ENCODE results near the gene WBP1L.
"Not testable (repeated sequence)": the region's sequence is repeated elsewhere in the genome, so short reads cannot be mapped to it uniquely, and the experiment has no call there.

The WBP1L gene

DNA sequence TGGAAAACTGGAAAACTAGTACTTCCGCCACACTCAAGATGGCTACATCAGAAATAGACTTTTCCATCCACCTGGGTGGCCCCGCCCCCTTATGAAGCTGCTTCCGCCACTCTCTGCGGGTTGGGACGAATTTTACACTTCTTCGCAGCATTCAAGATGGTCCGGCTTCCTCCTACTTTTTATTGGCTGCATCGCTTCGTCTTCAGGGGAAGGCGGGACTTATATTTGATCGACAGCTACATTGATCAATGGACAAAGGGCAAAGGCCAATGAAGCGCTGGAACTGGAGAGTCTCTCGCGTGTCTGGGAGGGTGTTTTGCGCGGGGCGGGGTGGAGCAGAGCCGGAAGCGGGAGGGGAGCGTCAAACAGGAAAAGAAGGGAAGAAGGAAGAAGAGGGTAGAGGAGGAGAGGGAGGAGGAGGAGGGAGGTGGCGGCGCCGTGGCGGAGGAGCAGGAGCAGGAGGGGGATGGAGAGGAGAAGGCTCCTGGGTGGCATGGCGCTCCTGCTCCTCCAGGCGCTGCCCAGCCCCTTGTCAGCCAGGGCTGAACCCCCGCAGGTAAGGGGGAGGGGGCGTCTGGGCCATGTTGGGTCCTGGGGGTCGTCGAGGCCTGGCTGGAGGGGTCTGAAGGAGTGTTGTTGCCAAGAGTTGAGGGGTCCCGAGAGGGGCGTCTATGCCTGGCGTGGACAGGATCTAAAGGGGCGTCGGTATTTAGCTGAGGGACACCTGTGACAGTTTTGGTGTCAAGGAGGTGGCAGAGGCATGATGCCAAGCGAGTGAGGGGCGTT is at the start of gene WBP1L:
Gene WBP1L (plus strand): TSS at position 361 of the 786 bp plus-strand sequence. CDS start 106 bp downstream, at position 467.
- TF ChIP-seq, protein P1, sequence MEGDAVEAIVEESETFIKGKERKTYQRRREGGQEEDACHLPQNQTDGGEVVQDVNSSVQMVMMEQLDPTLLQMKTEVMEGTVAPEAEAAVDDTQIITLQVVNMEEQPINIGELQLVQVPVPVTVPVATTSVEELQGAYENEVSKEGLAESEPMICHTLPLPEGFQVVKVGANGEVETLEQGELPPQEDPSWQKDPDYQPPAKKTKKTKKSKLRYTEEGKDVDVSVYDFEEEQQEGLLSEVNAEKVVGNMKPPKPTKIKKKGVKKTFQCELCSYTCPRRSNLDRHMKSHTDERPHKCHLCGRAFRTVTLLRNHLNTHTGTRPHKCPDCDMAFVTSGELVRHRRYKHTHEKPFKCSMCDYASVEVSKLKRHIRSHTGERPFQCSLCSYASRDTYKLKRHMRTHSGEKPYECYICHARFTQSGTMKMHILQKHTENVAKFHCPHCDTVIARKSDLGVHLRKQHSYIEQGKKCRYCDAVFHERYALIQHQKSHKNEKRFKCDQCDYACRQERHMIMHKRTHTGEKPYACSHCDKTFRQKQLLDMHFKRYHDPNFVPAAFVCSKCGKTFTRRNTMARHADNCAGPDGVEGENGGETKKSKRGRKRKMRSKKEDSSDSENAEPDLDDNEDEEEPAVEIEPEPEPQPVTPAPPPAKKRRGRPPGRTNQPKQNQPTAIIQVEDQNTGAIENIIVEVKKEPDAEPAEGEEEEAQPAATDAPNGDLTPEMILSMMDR (IDR thresholded peaks at IDR 0.05; ENCODE audit: poor library complexity, severe bottlenecking): no peak
- no peaks in the 10 kb centered on the region for H3K27me3 ChIP-seq (ENCODE audit: insufficient read depth, poor library complexity, severe bottlenecking)
- ATAC-seq (ENCODE audit: low read depth) (peak; percentile 95), DNase-seq (ENCODE audit: low spot score) (peak; percentile 94)
- no peaks in the 10 kb centered on the region for H3K9me3 ChIP-seq (ENCODE audit: severe bottlenecking)
- H3K27ac ChIP-seq (ENCODE audit: poor library complexity, severe bottlenecking): peak within 1 kb of the TSS; percentile 24
- peak within 1 kb of the TSS; percentile 69 for H3K4me3 ChIP-seq (ENCODE audit: severe bottlenecking)
- H3K36me3 ChIP-seq (ENCODE audit: low read depth): no peaks in the 10 kb centered on the region
- peaks cover 15% of the 10 kb centered on the region for H3K4me1 ChIP-seq (ENCODE audit: insufficient read depth, poor library complexity, severe bottlenecking)

DNA sequence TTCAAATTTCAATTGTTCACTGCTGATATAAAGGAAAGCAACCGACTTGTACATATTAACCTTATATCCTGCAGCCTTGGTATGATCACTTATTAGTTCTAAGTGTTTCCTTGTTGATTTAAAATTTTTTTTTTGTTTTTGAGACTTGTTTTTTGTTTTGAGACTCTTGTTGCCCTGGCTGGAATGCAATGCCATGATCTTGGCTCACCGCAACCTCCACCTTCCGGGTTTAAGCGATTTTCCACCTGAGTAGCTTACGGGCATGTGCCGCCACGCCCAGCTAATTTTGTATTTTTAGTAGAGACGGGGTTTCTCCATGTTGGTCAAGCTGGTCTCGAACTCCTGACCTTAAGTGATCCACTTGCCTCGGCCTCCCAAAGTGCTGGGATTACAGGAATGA is 48.3 kb upstream of the WBP1L start:
- not testable (repeated sequence) for H3K9me3 ChIP-seq (ENCODE audit: severe bottlenecking); H3K27me3 ChIP-seq (ENCODE audit: insufficient read depth, poor library complexity, severe bottlenecking); ATAC-seq (ENCODE audit: low read depth); H3K27ac ChIP-seq (ENCODE audit: poor library complexity, severe bottlenecking); H3K4me3 ChIP-seq (ENCODE audit: severe bottlenecking); DNase-seq (ENCODE audit: low spot score); H3K4me1 ChIP-seq (ENCODE audit: insufficient read depth, poor library complexity, severe bottlenecking)
- H3K36me3 ChIP-seq (ENCODE audit: low read depth): peaks cover 45% of the 10 kb centered on the region

DNA sequence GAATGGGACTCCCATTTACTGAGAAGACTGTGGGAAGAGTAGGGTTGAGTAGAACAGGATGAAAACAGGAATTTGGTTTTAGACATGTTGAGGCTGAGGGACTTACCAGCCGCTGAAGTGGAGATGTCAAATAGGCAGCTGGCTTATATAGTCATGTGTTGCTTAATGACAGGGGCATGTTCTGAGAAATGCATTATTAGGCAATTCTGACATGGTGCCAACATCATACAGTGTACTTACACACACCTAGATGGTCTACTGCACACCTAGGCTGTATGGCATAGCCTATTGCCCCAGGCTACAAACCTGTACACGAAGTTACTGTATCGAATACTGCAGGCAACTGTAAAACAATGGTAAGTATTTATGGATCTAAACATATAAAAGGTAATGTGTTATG is 47.0 kb upstream of the WBP1L start:
- no peak overlapping the region for H3K27ac ChIP-seq (ENCODE audit: poor library complexity, severe bottlenecking)
- no peaks in the 10 kb centered on the region for H3K4me1 ChIP-seq (ENCODE audit: insufficient read depth, poor library complexity, severe bottlenecking)
- no peaks in the 10 kb centered on the region for H3K9me3 ChIP-seq (ENCODE audit: severe bottlenecking)
- DNase-seq (ENCODE audit: low spot score) (no peak), ATAC-seq (ENCODE audit: low read depth) (peak; percentile 27; the same call in 1 of the 3 replicates)
- H3K27me3 ChIP-seq (ENCODE audit: insufficient read depth, poor library complexity, severe bottlenecking): no peaks in the 10 kb centered on the region
- no peak overlapping the region for H3K4me3 ChIP-seq (ENCODE audit: severe bottlenecking)
- H3K36me3 ChIP-seq (ENCODE audit: low read depth): peaks cover 48% of the 10 kb centered on the region
- TF ChIP-seq, protein P1 (IDR thresholded peaks at IDR 0.05; ENCODE audit: poor library complexity, severe bottlenecking): no peak

DNA sequence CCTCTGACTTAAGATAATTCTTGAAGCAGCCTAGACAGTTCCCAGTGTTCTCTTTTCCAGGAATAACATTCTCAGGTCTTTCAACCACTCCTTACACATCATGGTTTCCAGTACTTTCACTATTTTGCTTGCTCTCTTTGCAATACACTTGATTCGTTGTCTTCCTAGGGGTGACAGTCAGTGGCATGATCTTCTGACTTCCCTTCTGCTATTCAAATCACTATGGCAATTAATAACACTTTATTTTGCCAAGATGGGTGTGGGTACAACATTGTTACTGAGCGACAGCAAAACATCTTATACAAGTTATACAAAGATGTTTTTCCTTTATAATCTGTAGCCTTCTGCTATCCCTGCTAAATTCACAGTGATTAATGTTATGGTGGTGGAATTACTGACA is 44.9 kb upstream of the WBP1L start:
- TF ChIP-seq, protein P1 (IDR thresholded peaks at IDR 0.05; ENCODE audit: poor library complexity, severe bottlenecking): no peak
- ATAC-seq (ENCODE audit: low read depth) (no peak), DNase-seq (ENCODE audit: low spot score) (no peak)
- H3K9me3 ChIP-seq (ENCODE audit: severe bottlenecking): no peaks in the 10 kb centered on the region
- H3K27ac ChIP-seq (ENCODE audit: poor library complexity, severe bottlenecking): no peak overlapping the region
- no peaks in the 10 kb centered on the region for H3K4me1 ChIP-seq (ENCODE audit: insufficient read depth, poor library complexity, severe bottlenecking)
- H3K4me3 ChIP-seq (ENCODE audit: severe bottlenecking): no peak overlapping the region
- no peaks in the 10 kb centered on the region for H3K27me3 ChIP-seq (ENCODE audit: insufficient read depth, poor library complexity, severe bottlenecking)
- peaks cover 47% of the 10 kb centered on the region for H3K36me3 ChIP-seq (ENCODE audit: low read depth)

DNA sequence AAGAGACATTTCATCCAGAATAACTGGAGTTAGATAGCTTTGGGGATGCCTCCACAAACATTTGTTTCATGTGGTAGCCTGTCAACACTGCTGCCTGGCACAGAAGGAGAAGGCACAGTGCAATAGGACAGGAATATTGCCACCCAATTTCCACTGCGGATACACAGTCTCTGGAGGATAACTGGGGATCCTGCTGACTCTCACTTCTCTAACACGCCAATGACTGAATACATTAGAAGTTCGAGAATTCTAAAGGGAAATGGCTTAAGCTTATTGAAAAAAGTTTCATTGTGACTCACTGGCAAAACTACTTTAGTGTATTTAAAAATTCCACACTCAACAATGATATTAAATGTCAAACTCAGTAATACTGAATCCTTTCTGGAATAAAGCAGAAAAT is 42.5 kb upstream of the WBP1L start:
- peaks cover 46% of the 10 kb centered on the region for H3K36me3 ChIP-seq (ENCODE audit: low read depth)
- no peaks in the 10 kb centered on the region for H3K27me3 ChIP-seq (ENCODE audit: insufficient read depth, poor library complexity, severe bottlenecking)
- H3K27ac ChIP-seq (ENCODE audit: poor library complexity, severe bottlenecking): no peak overlapping the region
- no peaks in the 10 kb centered on the region for H3K9me3 ChIP-seq (ENCODE audit: severe bottlenecking)
- H3K4me1 ChIP-seq (ENCODE audit: insufficient read depth, poor library complexity, severe bottlenecking): peaks cover 5% of the 10 kb centered on the region
- TF ChIP-seq, protein P1 (IDR thresholded peaks at IDR 0.05; ENCODE audit: poor library complexity, severe bottlenecking): no peak
- ATAC-seq (ENCODE audit: low read depth) (no peak), DNase-seq (ENCODE audit: low spot score) (no peak)
- H3K4me3 ChIP-seq (ENCODE audit: severe bottlenecking): no peak overlapping the region

Data from RWPE2 (cell line).